Measurements from ENCODE around the gene TSPYL1. TPM values are rescaled to one million over a fixed set of nuclear protein-coding genes. Genes with fewer than 3 reads are reported as not detected.

TSPYL1 gene
- total and polyA plus RNA-seq, 9 of the 15 experiments (the other 6 are each of a cell fraction or from before 2014, with no cell fraction given): 23.1 to 56.8 (median 37.9) TPM

DNA sequence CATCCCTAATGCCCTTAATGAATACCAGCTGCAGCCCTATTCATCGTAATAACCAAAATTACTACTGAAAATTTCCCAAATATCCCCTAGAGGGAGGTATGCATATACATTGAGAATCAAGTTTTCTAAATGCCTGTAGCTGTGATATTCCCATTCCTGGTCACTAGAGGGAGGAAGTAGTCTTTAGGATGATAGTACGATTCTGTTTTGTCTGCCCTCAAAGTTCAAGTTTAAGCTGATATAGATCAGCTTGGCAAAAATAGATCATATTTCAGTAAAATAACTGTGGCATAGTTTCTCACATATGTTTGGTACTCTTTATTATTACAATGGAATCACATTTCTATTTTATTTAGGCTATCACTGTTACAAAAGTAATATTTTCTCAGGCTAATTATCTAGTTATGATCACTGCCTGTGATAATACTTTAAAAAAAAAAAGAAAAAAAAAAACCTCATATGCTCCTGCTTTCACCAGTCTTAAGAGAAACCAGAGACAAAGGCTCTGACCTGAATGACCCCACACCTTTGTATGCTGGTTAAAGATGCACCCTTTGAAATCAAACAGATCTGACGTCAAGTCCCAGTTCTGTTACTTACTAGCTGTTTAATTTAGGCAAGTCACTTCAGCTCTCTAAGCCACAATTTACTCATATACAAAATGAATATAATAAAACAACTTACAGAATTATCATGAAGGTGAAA lies 11.0 kb downstream of the TSPYL1 start (continued):
- TF ChIP-seq, protein P1, sequence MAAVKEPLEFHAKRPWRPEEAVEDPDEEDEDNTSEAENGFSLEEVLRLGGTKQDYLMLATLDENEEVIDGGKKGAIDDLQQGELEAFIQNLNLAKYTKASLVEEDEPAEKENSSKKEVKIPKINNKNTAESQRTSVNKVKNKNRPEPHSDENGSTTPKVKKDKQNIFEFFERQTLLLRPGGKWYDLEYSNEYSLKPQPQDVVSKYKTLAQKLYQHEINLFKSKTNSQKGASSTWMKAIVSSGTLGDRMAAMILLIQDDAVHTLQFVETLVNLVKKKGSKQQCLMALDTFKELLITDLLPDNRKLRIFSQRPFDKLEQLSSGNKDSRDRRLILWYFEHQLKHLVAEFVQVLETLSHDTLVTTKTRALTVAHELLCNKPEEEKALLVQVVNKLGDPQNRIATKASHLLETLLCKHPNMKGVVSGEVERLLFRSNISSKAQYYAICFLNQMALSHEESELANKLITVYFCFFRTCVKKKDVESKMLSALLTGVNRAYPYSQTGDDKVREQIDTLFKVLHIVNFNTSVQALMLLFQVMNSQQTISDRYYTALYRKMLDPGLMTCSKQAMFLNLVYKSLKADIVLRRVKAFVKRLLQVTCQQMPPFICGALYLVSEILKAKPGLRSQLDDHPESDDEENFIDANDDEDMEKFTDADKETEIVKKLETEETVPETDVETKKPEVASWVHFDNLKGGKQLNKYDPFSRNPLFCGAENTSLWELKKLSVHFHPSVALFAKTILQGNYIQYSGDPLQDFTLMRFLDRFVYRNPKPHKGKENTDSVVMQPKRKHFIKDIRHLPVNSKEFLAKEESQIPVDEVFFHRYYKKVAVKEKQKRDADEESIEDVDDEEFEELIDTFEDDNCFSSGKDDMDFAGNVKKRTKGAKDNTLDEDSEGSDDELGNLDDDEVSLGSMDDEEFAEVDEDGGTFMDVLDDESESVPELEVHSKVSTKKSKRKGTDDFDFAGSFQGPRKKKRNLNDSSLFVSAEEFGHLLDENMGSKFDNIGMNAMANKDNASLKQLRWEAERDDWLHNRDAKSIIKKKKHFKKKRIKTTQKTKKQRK (IDR thresholded peaks at IDR 0.05; ENCODE audit: borderline replicate concordance, low read depth, low read length): no peak
- TF ChIP-seq DEAF1 (CRISPR knock-in tag; IDR thresholded peaks at IDR 0.05): peak; percentile 93
- TF ChIP-seq SMAD3 (CRISPR knock-in tag; conservative IDR thresholded peaks at IDR 0.05): no peak
- 0 out of 4 replicates have a peak, but pooled peaks of 1 of the 2 experiments have one; percentile 18 for TF ChIP-seq UBTF (IDR thresholded peaks at IDR 0.05; ENCODE audit: borderline replicate concordance in 1 of 2, low read depth in 2 of 2, low read length in 2 of 2)
- TF ChIP-seq, protein P2, sequence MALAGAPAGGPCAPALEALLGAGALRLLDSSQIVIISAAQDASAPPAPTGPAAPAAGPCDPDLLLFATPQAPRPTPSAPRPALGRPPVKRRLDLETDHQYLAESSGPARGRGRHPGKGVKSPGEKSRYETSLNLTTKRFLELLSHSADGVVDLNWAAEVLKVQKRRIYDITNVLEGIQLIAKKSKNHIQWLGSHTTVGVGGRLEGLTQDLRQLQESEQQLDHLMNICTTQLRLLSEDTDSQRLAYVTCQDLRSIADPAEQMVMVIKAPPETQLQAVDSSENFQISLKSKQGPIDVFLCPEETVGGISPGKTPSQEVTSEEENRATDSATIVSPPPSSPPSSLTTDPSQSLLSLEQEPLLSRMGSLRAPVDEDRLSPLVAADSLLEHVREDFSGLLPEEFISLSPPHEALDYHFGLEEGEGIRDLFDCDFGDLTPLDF (CRISPR knock-in tag; IDR thresholded peaks at IDR 0.05): no peak

Data from K562 (cell line).